ENCODE results near the gene CBS. TPM values are rescaled to one million over a fixed set of nuclear protein-coding genes. Genes with fewer than 3 reads are reported as not detected.
"Not testable (repeated sequence)": the region's sequence is repeated elsewhere in the genome, so short reads cannot be mapped to it uniquely, and the experiment has no call there.

The CBS gene
- polyA plus RNA-seq, 1 donor (not counting 4 experiments of a cell fraction or from before 2014, with no cell fraction given): 6.9 TPM

- H3K9ac ChIP-seq (ENCODE audit: control insufficient read depth, extremely low read depth, insufficient read depth, low read length); H4K20me1 ChIP-seq (ENCODE audit: control insufficient read depth, extremely low read depth, insufficient read depth, low read length); H3K9me3 ChIP-seq (ENCODE audit: control insufficient read depth, low read depth, low read length); H3K9me1 ChIP-seq (ENCODE audit: control insufficient read depth, extremely low read depth, insufficient read depth, low read length); H3K79me2 ChIP-seq (ENCODE audit: control insufficient read depth, insufficient read depth, low read length); H3K4me3 ChIP-seq (ENCODE audit: control insufficient read depth in 2 of 3, extremely low read depth in 1 of 3, insufficient read depth in 2 of 3, low read depth in 1 of 3, low read length in 3 of 3); DNase-seq (ENCODE audit: low read depth, low spot score); H3K27me3 ChIP-seq (ENCODE audit: control insufficient read depth, extremely low read depth, insufficient read depth, low read length); H2AFZ ChIP-seq (ENCODE audit: control insufficient read depth, low read length); H3K27ac ChIP-seq (ENCODE audit: control insufficient read depth, insufficient read depth, low read length); H3K36me3 ChIP-seq (ENCODE audit: control insufficient read depth in 2 of 2, extremely low read depth in 1 of 2, insufficient read depth in 2 of 2, low read length in 2 of 2); H3K4me1 ChIP-seq (ENCODE audit: control insufficient read depth, extremely low read depth, insufficient read depth, low read length); FAIRE-seq; dilution Hi-C loops (cut with MboI; ENCODE audit: extremely low pct_ligation_motif_present, low sequenced_read_pairs); H3K4me2 ChIP-seq (ENCODE audit: control insufficient read depth, extremely low read depth, insufficient read depth, low read depth, low read length): not testable (repeated sequence)
Measured at GRCh38 chr21:43037918-43038658, 37.5 kb downstream of the CBS start.

GRCh38 chr21:43036889-43037288 is 38.7 kb downstream of the CBS start:
- H3K27me3 ChIP-seq (ENCODE audit: control insufficient read depth, extremely low read depth, insufficient read depth, low read length); H3K4me2 ChIP-seq (ENCODE audit: control insufficient read depth, extremely low read depth, insufficient read depth, low read depth, low read length); H3K27ac ChIP-seq (ENCODE audit: control insufficient read depth, insufficient read depth, low read length); H3K79me2 ChIP-seq (ENCODE audit: control insufficient read depth, insufficient read depth, low read length); H3K9me3 ChIP-seq (ENCODE audit: control insufficient read depth, low read depth, low read length); H3K9me1 ChIP-seq (ENCODE audit: control insufficient read depth, extremely low read depth, insufficient read depth, low read length); H3K4me3 ChIP-seq (ENCODE audit: control insufficient read depth in 2 of 3, extremely low read depth in 1 of 3, insufficient read depth in 2 of 3, low read depth in 1 of 3, low read length in 3 of 3); DNase-seq (ENCODE audit: low read depth, low spot score); H3K9ac ChIP-seq (ENCODE audit: control insufficient read depth, extremely low read depth, insufficient read depth, low read length); H2AFZ ChIP-seq (ENCODE audit: control insufficient read depth, low read length); FAIRE-seq; H3K36me3 ChIP-seq (ENCODE audit: control insufficient read depth in 2 of 2, extremely low read depth in 1 of 2, insufficient read depth in 2 of 2, low read length in 2 of 2); dilution Hi-C loops (cut with MboI; ENCODE audit: extremely low pct_ligation_motif_present, low sequenced_read_pairs); H4K20me1 ChIP-seq (ENCODE audit: control insufficient read depth, extremely low read depth, insufficient read depth, low read length); H3K4me1 ChIP-seq (ENCODE audit: control insufficient read depth, extremely low read depth, insufficient read depth, low read length): not testable (repeated sequence)

GRCh38 chr21:43034826-43035225 is 40.8 kb downstream of the CBS start:
- Histone ChIP-seq H3K9me3 (ENCODE audit: control insufficient read depth, low read depth, low read length) (no peaks in the 10 kb centered on the region), H3K4me1 (ENCODE audit: control insufficient read depth, extremely low read depth, insufficient read depth, low read length) (peaks cover 3% of the 10 kb centered on the region), H3K27me3 (ENCODE audit: control insufficient read depth, extremely low read depth, insufficient read depth, low read length) (no peaks in the 10 kb centered on the region), H3K79me2 (ENCODE audit: control insufficient read depth, insufficient read depth, low read length) (no peaks in the 10 kb centered on the region), H3K27ac (ENCODE audit: control insufficient read depth, insufficient read depth, low read length) (no peak overlapping the region), H2AFZ (ENCODE audit: control insufficient read depth, low read length) (no peak overlapping the region), H3K9ac (ENCODE audit: control insufficient read depth, extremely low read depth, insufficient read depth, low read length) (no peak overlapping the region), H3K4me3 (ENCODE audit: control insufficient read depth in 2 of 3, extremely low read depth in 1 of 3, insufficient read depth in 2 of 3, low read depth in 1 of 3, low read length in 3 of 3) (no peak overlapping the region), H3K4me2 (ENCODE audit: control insufficient read depth, extremely low read depth, insufficient read depth, low read depth, low read length) (no peak overlapping the region), H3K36me3 (ENCODE audit: control insufficient read depth in 2 of 2, extremely low read depth in 1 of 2, insufficient read depth in 2 of 2, low read length in 2 of 2) (peaks cover 5 to 8% of the 10 kb centered on the region in 2 experiments), H3K9me1 (ENCODE audit: control insufficient read depth, extremely low read depth, insufficient read depth, low read length) (no peaks in the 10 kb centered on the region), H4K20me1 (ENCODE audit: control insufficient read depth, extremely low read depth, insufficient read depth, low read length) (no peaks in the 10 kb centered on the region)
- dilution Hi-C loops (cut with MboI; ENCODE audit: extremely low pct_ligation_motif_present, low sequenced_read_pairs): no loop called here
- FAIRE-seq: no peak
- TF ChIP-seq, protein P1, sequence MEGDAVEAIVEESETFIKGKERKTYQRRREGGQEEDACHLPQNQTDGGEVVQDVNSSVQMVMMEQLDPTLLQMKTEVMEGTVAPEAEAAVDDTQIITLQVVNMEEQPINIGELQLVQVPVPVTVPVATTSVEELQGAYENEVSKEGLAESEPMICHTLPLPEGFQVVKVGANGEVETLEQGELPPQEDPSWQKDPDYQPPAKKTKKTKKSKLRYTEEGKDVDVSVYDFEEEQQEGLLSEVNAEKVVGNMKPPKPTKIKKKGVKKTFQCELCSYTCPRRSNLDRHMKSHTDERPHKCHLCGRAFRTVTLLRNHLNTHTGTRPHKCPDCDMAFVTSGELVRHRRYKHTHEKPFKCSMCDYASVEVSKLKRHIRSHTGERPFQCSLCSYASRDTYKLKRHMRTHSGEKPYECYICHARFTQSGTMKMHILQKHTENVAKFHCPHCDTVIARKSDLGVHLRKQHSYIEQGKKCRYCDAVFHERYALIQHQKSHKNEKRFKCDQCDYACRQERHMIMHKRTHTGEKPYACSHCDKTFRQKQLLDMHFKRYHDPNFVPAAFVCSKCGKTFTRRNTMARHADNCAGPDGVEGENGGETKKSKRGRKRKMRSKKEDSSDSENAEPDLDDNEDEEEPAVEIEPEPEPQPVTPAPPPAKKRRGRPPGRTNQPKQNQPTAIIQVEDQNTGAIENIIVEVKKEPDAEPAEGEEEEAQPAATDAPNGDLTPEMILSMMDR (optimal IDR thresholded peaks at IDR 0.05 in 1 of 3, IDR thresholded peaks at IDR 0.05 in 1 of 3, conservative IDR thresholded peaks at IDR 0.05 in 1 of 3; ENCODE audit: extremely low read depth in 1 of 3, insufficient read depth in 2 of 3, low read length in 3 of 3): no peak
- TF ChIP-seq EZH2 (IDR thresholded peaks at IDR 0.05; ENCODE audit: low read length): no peak
- DNase-seq (ENCODE audit: low read depth, low spot score): no peak

Measured in keratinocyte (primary cell).